ENCODE results near the gene FAT1. TPM values are rescaled to one million over a fixed set of nuclear protein-coding genes. Genes with fewer than 3 reads are reported as not detected.

The FAT1 gene
- total and polyA plus RNA-seq, 7 donors = 12.6 to 146 (median 93.1) TPM

DNA sequence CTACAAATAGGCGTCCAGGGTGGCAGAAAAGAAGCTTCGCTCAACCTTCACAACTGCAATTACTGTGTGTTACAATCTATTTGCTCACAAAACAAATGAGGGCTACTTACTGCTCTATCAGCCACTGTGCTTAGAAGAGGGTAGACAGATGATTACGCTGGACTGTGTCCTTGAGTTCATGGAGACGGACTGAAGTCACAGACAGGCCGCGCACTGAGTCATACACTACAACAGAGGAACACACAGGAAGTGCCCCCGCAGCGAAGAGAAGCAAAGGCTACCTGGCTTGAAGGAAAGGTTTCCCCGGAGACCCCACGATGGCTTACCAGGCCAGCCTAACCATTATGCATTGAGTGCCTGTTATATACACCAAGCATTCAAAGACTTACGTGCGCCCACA is 25.6 kb downstream of the FAT1 start:
- H3K4me1 ChIP-seq = peaks cover 0 to 68% (median 43%) of the 10 kb centered on the region in 4 donors
- peaks cover 0 to 5% (median 0%) of the 10 kb centered on the region in 4 donors for H3K36me3 ChIP-seq
- no peak for TF ChIP-seq EP300 (IDR thresholded peaks at IDR 0.05)
- TF ChIP-seq POLR2A (IDR thresholded peaks at IDR 0.05) = no peak
- no peak for TF ChIP-seq POLR2AphosphoS5 (IDR thresholded peaks at IDR 0.05)
- TF ChIP-seq CTCF (IDR thresholded peaks at IDR 0.05) = no peak
- no peaks in the 10 kb centered on the region for H3K27me3 ChIP-seq
- WGBS, 2 donors = 84 to 86% methylated on average over 12 of the region's 12 CpGs
- DNase-seq = no peak
- H3K9me3 ChIP-seq = no peaks in the 10 kb centered on the region
- no peak overlapping the region for H3K4me3 ChIP-seq
- H3K27ac ChIP-seq = peak overlapping the region in 1 of 4 donors; percentile 85
- intact Hi-C loops (cut with DNase I) = no loop called here

DNA sequence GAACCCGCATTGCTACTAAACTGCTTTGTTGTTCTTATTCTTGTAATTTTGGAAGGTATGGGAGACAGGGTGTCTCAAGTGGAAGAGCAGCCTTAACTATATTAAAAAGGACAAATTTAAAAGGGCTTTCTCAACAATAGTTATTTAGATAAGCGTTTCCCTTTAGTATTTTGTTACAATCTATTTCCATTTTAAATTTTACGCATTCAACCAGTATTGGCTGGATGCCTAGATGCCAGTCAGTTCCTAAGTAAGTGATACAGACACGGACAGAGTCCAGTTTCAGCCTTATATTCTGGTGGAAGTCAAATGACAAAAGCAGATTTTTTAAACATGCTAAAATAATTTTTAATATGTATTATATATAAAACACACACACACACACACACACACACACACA is 28.3 kb downstream of the FAT1 start:
- H3K4me1 ChIP-seq = peaks cover 0 to 43% (median 21%) of the 10 kb centered on the region in 4 donors
- H3K4me3 ChIP-seq = no peak overlapping the region
- peaks cover 0 to 5% (median 0%) of the 10 kb centered on the region in 4 donors for H3K36me3 ChIP-seq
- peak overlapping the region in 2 of 4 donors; percentile 13 to 74 for H3K27ac ChIP-seq
- no peaks in the 10 kb centered on the region for H3K27me3 ChIP-seq
- intact Hi-C loops (cut with DNase I) = no loop called here
- TF ChIP-seq POLR2A (IDR thresholded peaks at IDR 0.05) (no peak), CTCF (IDR thresholded peaks at IDR 0.05) (no peak), POLR2AphosphoS5 (IDR thresholded peaks at IDR 0.05) (no peak), EP300 (IDR thresholded peaks at IDR 0.05) (no peak)
- no peak for DNase-seq
- H3K9me3 ChIP-seq = no peaks in the 10 kb centered on the region
- 50 to 84% methylated on average over 4 of the region's 4 CpGs for WGBS, 2 donors

DNA sequence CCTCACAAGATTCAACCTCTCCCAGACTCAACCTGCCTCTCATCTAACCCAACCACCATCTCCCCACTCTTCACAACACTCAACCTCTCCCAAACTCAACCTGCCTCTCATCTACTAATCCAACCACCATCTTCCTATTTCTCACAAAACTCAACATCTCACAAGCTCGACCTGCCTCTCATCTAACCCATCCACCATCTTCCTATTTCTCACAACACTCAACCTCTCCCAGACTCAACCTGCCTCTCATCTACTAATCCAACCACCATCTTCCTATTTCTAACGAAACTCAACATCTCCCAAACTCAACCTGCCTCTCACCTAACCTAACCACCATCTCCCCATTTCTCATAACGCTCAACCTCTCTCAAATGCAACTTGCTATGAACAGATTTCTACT is 29.8 kb downstream of the FAT1 start:
- WGBS, 2 donors = 89 to 90% methylated on average over 3 of the region's 3 CpGs
- no peaks in the 10 kb centered on the region for H3K9me3 ChIP-seq
- no peak overlapping the region for H3K4me3 ChIP-seq
- peaks cover 0 to 5% (median 0%) of the 10 kb centered on the region in 4 donors for H3K36me3 ChIP-seq
- TF ChIP-seq POLR2A (IDR thresholded peaks at IDR 0.05) = no peak
- TF ChIP-seq EP300 (IDR thresholded peaks at IDR 0.05) = no peak
- TF ChIP-seq POLR2AphosphoS5 (IDR thresholded peaks at IDR 0.05) = no peak
- no peak for TF ChIP-seq CTCF (IDR thresholded peaks at IDR 0.05)
- H3K27ac ChIP-seq = peak overlapping the region; percentile 24 to 74 (median 60)
- intact Hi-C loops (cut with DNase I) = no loop called here
- no peaks in the 10 kb centered on the region for H3K27me3 ChIP-seq
- H3K4me1 ChIP-seq = peaks cover 0 to 39% (median 25%) of the 10 kb centered on the region in 4 donors
- no peak for DNase-seq

- peak; percentile 81 for DNase-seq
- Histone ChIP-seq H3K4me3 (no peak overlapping the region), H3K27me3 (no peaks in the 10 kb centered on the region), H3K4me1 (peaks cover 0 to 45% (median 31%) of the 10 kb centered on the region in 4 donors), H3K9me3 (no peaks in the 10 kb centered on the region), H3K27ac (peak overlapping the region; percentile 24 to 74 (median 60)), H3K36me3 (peaks cover 0 to 5% (median 0%) of the 10 kb centered on the region in 4 donors)
- WGBS, 2 donors = 28 to 70% methylated on average over 17 of the region's 17 CpGs
- no peak for TF ChIP-seq POLR2A (IDR thresholded peaks at IDR 0.05)
- TF ChIP-seq POLR2AphosphoS5 (IDR thresholded peaks at IDR 0.05) = peak in 2 of 4 donors; percentile 5 to 20
- intact Hi-C loops (cut with DNase I) = no loop called here
Measured at GRCh38 chr4:186693159-186693815, 30.4 kb downstream of the FAT1 start.

- 92 to 94% methylated on average over 5 of the region's 5 CpGs for WGBS, 2 donors
- intact Hi-C loops (cut with DNase I) = no loop called here
- TF ChIP-seq POLR2A (IDR thresholded peaks at IDR 0.05) = no peak
- no peak for TF ChIP-seq POLR2AphosphoS5 (IDR thresholded peaks at IDR 0.05)
- TF ChIP-seq EP300 (IDR thresholded peaks at IDR 0.05) = no peak
- Histone ChIP-seq H3K9me3 (no peaks in the 10 kb centered on the region), H3K4me1 (peaks cover 0 to 61% (median 48%) of the 10 kb centered on the region in 4 donors), H3K4me3 (no peak overlapping the region), H3K36me3 (no peaks in the 10 kb centered on the region), H3K27me3 (no peaks in the 10 kb centered on the region), H3K27ac (peak overlapping the region in 1 of 4 donors; percentile 24)
- no peak for DNase-seq
Measured at GRCh38 chr4:186691396-186691795, 32.3 kb downstream of the FAT1 start.

Data from sigmoid colon (tissue), 7 donors.